Keratinocyte (primary cell): Measurements from ENCODE around the gene HCFC1R1. TPM values are rescaled to one million over a fixed set of nuclear protein-coding genes. Genes with fewer than 3 reads are reported as not detected.

Source experiments
- DNase-seq: peaks from one replicate; pipeline ENCODE4 v3.0.0-alpha.2; 2011; ENCODE audit warnings: low read depth, missing footprints, low spot score
- FAIRE-seq: peaks from 2 replicates; lab custom pipeline; 2011; peaks lifted over from hg19 to GRCh38; lab: Jason Lieb, UNC
- H2AFZ ChIP-seq: 2 replicates; pipeline ENCODE4 v1.6.0; 2012; ENCODE audit warnings: low read length, control low read depth, inconsistent platforms; ENCODE audit not compliant: control insufficient read depth
- H3K27ac ChIP-seq: 2 replicates; pipeline ENCODE4 v1.5.1; 2011; ENCODE audit warnings: low read length; ENCODE audit not compliant: control insufficient read depth, insufficient read depth
- H3K27me3 ChIP-seq: 3 replicates; pipeline ENCODE4 v1.6.0; 2011; ENCODE audit warnings: low read length; ENCODE audit not compliant: control insufficient read depth, insufficient read depth; ENCODE audit errors: extremely low read depth
- H3K36me3 ChIP-seq, 2 experiments: 2 replicates in 1 of 2; 3 replicates in 1 of 2; pipeline ENCODE4 v1.5.1; 2011; ENCODE audit warnings: low read length in 2 of 2, mild to moderate bottlenecking in 1 of 2; ENCODE audit not compliant: control insufficient read depth in 2 of 2, insufficient read depth in 2 of 2; ENCODE audit errors: extremely low read depth in 1 of 2
- H3K4me1 ChIP-seq: 3 replicates; pipeline ENCODE4 v1.5.1; 2011; ENCODE audit warnings: low read length; ENCODE audit not compliant: control insufficient read depth, insufficient read depth; ENCODE audit errors: extremely low read depth
- H3K4me2 ChIP-seq: 3 replicates; pipeline ENCODE4 v1.6.0; 2011; ENCODE audit warnings: low read depth, low read length; ENCODE audit not compliant: control insufficient read depth, insufficient read depth; ENCODE audit errors: extremely low read depth
- H3K4me3 ChIP-seq, 3 experiments: fragments of 200-600 bp in 1 of 3; sonication (generic) in 1 of 3; 2 replicates in 2 of 3; 3 replicates in 1 of 3; pipeline ENCODE4 v1.5.1; 2011 to 2016; ENCODE audit warnings: low read length in 3 of 3, mild to moderate bottlenecking in 3 of 3, control low read depth in 2 of 3, inconsistent platforms in 1 of 3, low read depth in 1 of 3, mixed read lengths in 1 of 3, mixed run types in 1 of 3, moderate library complexity in 1 of 3; ENCODE audit not compliant: control insufficient read depth in 2 of 3, insufficient read depth in 2 of 3; ENCODE audit errors: extremely low read depth in 1 of 3
- H3K79me2 ChIP-seq: 2 replicates; pipeline ENCODE4 v1.6.0; 2012; ENCODE audit warnings: low read length; ENCODE audit not compliant: control insufficient read depth, insufficient read depth
- H3K9ac ChIP-seq: 3 replicates; pipeline ENCODE4 v1.6.0; 2011; ENCODE audit warnings: low read length; ENCODE audit not compliant: control insufficient read depth, insufficient read depth; ENCODE audit errors: extremely low read depth
- H3K9me1 ChIP-seq: 3 replicates; pipeline ENCODE4 v1.6.0; 2011; ENCODE audit warnings: low read length; ENCODE audit not compliant: control insufficient read depth, insufficient read depth; ENCODE audit errors: extremely low read depth
- H3K9me3 ChIP-seq: 2 replicates; pipeline ENCODE4 v1.5.1; 2012; ENCODE audit warnings: low read depth, low read length; ENCODE audit not compliant: control insufficient read depth
- H4K20me1 ChIP-seq: 3 replicates; pipeline ENCODE4 v1.6.0; 2011; ENCODE audit warnings: low read length; ENCODE audit not compliant: control insufficient read depth, insufficient read depth; ENCODE audit errors: extremely low read depth
- EZH2 ChIP-seq: IDR thresholded peaks from one replicate; pipeline ENCODE4 v1.6.1; 2012; ENCODE audit warnings: inconsistent platforms, mild to moderate bottlenecking, low read length, moderate library complexity
- dilution Hi-C: fragments of 300-500 bp; cut with MboI; formaldehyde crosslinking; loops from one replicate; pipeline ENCODE4 v1.7.0; 2020; ENCODE audit warnings: low sequenced_read_pairs; ENCODE audit not compliant: extremely low pct_ligation_motif_present
- polyA plus RNA-seq, 5 experiments: library from polyadenylated mRNA; depleted of rRNA in 3 of 5; stranded (reverse) in 3 of 5; stranded (forward) in 1 of 5; unstranded in 1 of 5; fragments of >200 nt; gene quantifications; 1 replicate in 1 of 5; 2 replicates in 3 of 5; 3 replicates in 1 of 5; pipeline versions ENCODE4 v1.2.1 to v1.2.3, GENCODE V29; 2011 to 2012; ENCODE audit warnings: missing spikeins in 2 of 5, low read depth in 1 of 5, low replicate concordance in 1 of 5
- TF ChIP-seq, protein P1 (sequence below), 3 experiments: IDR thresholded peaks in 1 of 3; conservative IDR thresholded peaks in 1 of 3; optimal IDR thresholded peaks in 1 of 3; 2 replicates in 2 of 3; 3 replicates in 1 of 3; pipeline versions ENCODE3 to v1.5.1; 2011; ENCODE audit warnings: low read length in 3 of 3, mild to moderate bottlenecking in 3 of 3, moderate library complexity in 2 of 3, control low read depth in 1 of 3, inconsistent platforms in 1 of 3; ENCODE audit not compliant: insufficient read depth in 2 of 3; ENCODE audit errors: extremely low read depth in 1 of 3

Gene HCFC1R1
- polyA plus RNA-seq, 1 donor (not counting 4 experiments of a cell fraction or from before 2014, with no cell fraction given) = 13.0 TPM

DNA sequence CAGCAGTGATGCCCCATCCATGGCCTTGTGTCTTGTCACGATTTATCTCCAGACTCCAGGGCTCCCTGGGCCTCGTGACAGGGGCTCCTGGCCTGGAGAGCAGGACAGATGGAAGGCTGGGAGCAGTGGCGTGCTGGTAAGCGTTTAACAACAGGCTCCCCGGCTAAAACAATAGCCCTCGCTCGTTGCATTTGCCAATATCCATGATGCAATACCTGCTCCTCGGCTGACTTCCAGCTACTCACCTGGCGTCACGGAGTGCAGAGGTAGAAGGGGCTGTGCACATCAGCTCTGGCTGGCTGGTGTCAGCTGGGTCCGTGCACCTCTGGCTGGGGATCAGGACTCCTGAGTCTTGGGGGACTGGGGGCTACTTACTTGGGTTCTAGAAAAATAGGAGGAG, 14.5 kb upstream of the HCFC1R1 start:
- Histone ChIP-seq H3K27me3 (peaks cover 37% of the 10 kb centered on the region), H3K36me3 (no peaks in the 10 kb centered on the region), H3K4me2 (no peak overlapping the region), H3K27ac (no peak overlapping the region), H3K9me3 (no peaks in the 10 kb centered on the region), H3K9me1 (no peaks in the 10 kb centered on the region), H3K4me3 (no peak overlapping the region), H3K4me1 (peaks cover 6% of the 10 kb centered on the region), H3K79me2 (no peaks in the 10 kb centered on the region), H4K20me1 (no peaks in the 10 kb centered on the region), H2AFZ (no peak overlapping the region), H3K9ac (no peak overlapping the region)
- DNase-seq = no peak
- dilution Hi-C loops = no loop called here
- TF ChIP-seq, protein P1, sequence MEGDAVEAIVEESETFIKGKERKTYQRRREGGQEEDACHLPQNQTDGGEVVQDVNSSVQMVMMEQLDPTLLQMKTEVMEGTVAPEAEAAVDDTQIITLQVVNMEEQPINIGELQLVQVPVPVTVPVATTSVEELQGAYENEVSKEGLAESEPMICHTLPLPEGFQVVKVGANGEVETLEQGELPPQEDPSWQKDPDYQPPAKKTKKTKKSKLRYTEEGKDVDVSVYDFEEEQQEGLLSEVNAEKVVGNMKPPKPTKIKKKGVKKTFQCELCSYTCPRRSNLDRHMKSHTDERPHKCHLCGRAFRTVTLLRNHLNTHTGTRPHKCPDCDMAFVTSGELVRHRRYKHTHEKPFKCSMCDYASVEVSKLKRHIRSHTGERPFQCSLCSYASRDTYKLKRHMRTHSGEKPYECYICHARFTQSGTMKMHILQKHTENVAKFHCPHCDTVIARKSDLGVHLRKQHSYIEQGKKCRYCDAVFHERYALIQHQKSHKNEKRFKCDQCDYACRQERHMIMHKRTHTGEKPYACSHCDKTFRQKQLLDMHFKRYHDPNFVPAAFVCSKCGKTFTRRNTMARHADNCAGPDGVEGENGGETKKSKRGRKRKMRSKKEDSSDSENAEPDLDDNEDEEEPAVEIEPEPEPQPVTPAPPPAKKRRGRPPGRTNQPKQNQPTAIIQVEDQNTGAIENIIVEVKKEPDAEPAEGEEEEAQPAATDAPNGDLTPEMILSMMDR (optimal IDR thresholded peaks at IDR 0.05 in 1 of 3, IDR thresholded peaks at IDR 0.05 in 1 of 3, conservative IDR thresholded peaks at IDR 0.05 in 1 of 3; ENCODE audit: extremely low read depth in 1 of 3, insufficient read depth in 2 of 3, low read length in 3 of 3) = no peak
- no peak for TF ChIP-seq EZH2
- FAIRE-seq = peak; percentile 52

DNA sequence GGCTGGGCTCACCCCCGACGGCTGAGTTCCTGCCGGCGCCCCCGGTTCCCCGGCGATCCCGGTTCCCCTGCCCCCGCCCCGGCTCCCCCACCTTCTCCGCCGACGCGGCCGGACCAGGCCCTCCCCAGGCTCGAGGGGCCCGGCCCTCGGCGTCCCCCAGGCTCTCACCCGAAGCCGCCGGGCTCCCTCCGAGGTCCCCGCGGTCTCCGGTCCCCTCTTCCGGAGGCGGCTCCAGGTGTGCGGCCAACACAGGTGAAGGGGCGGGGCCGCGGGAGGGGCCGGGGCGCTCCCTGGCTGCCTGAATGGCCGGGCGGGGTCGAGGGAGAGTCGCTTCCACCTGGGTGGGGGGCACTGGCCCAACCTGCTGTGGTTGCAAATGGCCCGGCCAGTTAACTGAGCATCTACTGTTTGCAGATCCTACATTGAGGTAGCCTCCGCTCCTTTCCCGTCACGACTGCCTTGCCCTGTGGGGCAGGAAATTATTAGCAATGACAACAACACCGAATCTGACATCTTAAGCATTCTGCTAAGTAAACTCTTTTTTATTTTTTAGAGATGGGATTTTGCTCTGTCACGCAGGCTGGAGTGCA, 13.1 kb upstream of the HCFC1R1 start, which contains the start of gene BICDL2:
Gene BICDL2 (minus strand): TSS at position 219 of the 590 bp plus-strand sequence. CDS start 1,448 bp downstream, outside the sequence.
- H4K20me1 ChIP-seq = no peaks in the 10 kb centered on the region
- peak within 1 kb of the TSS; percentile 60 for H3K4me2 ChIP-seq
- H3K9me3 ChIP-seq = no peaks in the 10 kb centered on the region
- no peaks in the 10 kb centered on the region for H3K9me1 ChIP-seq
- dilution Hi-C loops = no loop called here
- H3K36me3 ChIP-seq = no peaks in the 10 kb centered on the region
- H3K27ac ChIP-seq = no peak within 1 kb of the TSS
- H3K4me3 ChIP-seq = peak within 1 kb of the TSS in 2 of 3 experiments; percentile 32 to 47
- H3K9ac ChIP-seq = peak within 1 kb of the TSS; percentile 28
- no peaks in the 10 kb centered on the region for H3K79me2 ChIP-seq
- no peak for DNase-seq
- H3K4me1 ChIP-seq = peaks cover 6% of the 10 kb centered on the region
- peak; percentile 61 for TF ChIP-seq EZH2
- TF ChIP-seq, protein P1 (optimal IDR thresholded peaks at IDR 0.05 in 1 of 3, IDR thresholded peaks at IDR 0.05 in 1 of 3, conservative IDR thresholded peaks at IDR 0.05 in 1 of 3; ENCODE audit: extremely low read depth in 1 of 3, insufficient read depth in 2 of 3, low read length in 3 of 3) = no peak
- H3K27me3 ChIP-seq = peaks cover 37% of the 10 kb centered on the region
- peak within 1 kb of the TSS; percentile 22 for H2AFZ ChIP-seq
- FAIRE-seq = no peak
